ENCODE measurements around the gene FUCA1.
"Not testable (repeated sequence)": the region's sequence is repeated elsewhere in the genome, so short reads cannot be mapped to it uniquely, and the experiment has no call there.

DNA sequence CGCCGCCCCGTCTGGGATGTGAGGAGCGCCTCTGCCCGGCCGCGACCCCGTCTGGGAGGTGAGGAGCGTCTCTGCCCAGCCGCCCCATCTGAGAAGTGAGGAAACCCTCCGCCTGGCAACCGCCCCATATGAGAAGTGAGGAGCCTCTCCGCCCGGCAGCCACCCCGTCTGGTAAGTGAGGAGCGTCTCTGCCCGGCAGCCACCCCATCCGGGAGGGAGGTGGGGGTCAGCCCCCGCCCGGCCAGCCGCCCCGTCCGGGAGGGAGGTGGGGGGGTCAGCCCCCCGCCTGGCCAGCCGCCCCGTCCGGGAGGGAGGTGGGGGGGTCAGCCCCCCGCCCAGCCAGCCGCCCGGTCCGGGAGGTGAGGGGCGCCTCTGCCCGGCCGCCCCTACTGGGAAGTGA, 15.0 kb downstream of the FUCA1 start:
- TF ChIP-seq, protein P1, sequence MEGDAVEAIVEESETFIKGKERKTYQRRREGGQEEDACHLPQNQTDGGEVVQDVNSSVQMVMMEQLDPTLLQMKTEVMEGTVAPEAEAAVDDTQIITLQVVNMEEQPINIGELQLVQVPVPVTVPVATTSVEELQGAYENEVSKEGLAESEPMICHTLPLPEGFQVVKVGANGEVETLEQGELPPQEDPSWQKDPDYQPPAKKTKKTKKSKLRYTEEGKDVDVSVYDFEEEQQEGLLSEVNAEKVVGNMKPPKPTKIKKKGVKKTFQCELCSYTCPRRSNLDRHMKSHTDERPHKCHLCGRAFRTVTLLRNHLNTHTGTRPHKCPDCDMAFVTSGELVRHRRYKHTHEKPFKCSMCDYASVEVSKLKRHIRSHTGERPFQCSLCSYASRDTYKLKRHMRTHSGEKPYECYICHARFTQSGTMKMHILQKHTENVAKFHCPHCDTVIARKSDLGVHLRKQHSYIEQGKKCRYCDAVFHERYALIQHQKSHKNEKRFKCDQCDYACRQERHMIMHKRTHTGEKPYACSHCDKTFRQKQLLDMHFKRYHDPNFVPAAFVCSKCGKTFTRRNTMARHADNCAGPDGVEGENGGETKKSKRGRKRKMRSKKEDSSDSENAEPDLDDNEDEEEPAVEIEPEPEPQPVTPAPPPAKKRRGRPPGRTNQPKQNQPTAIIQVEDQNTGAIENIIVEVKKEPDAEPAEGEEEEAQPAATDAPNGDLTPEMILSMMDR (IDR thresholded peaks at IDR 0.05; ENCODE audit: poor library complexity, severe bottlenecking) = not testable (repeated sequence)
- TF ChIP-seq MXI1 (conservative IDR thresholded peaks at IDR 0.05; ENCODE audit: poor library complexity, severe bottlenecking) = not testable (repeated sequence)
